Gastroesophageal sphincter (tissue), 4 donors: ENCODE data around the gene GPR22. TPM values are rescaled to one million over a fixed set of nuclear protein-coding genes. Genes with fewer than 3 reads are reported as not detected.

Experiments used
- ATAC-seq: fragments of 150-250 bp; one replicate; pipeline ENCODE4 v1.9.1; 2016; ENCODE audit warnings: mild to moderate bottlenecking, moderate library complexity
- H3K27ac ChIP-seq, 4 donors: fragments of 200-600 bp; sonication (generic) in 3 of 4; 1 replicate in 3 of 4; 2 replicates in 1 of 4; pipeline ENCODE4 v1.5.1; 2016 to 2019
- H3K27me3 ChIP-seq: fragments of 200-600 bp; sonication (generic); one replicate; pipeline ENCODE4 v1.5.1; 2019
- H3K36me3 ChIP-seq, 2 donors: fragments of 200-600 bp; sonication (generic); one replicate each; pipeline ENCODE4 v1.5.1; 2019; ENCODE audit warnings: control low read depth in 1 of 2
- H3K4me1 ChIP-seq, 3 donors: fragments of 200-600 bp; sonication (generic); 1 replicate in 2 of 3; 2 replicates in 1 of 3; pipeline ENCODE4 v1.5.1; 2016 to 2019; ENCODE audit warnings: control low read depth in 2 of 3
- H3K4me3 ChIP-seq, 2 donors: fragments of 200-600 bp; sonication (generic); one replicate each; pipeline ENCODE4 v1.5.1; 2019; ENCODE audit warnings: mild to moderate bottlenecking in 1 of 2, moderate library complexity in 1 of 2
- H3K9me3 ChIP-seq, 3 donors: fragments of 200-600 bp; sonication (generic); one replicate each; pipeline ENCODE4 v1.5.1; 2017 to 2019; ENCODE audit warnings: control low read depth in 2 of 3
- EP300 ChIP-seq: sonication (generic); formaldehyde crosslinking; IDR thresholded peaks from one replicate; pipeline ENCODE4 v1.6.1; 2017; ENCODE audit warnings: antibody characterized with exemption, mild to moderate bottlenecking
- POLR2A ChIP-seq, 2 donors: fragments of 450-650 bp; IDR thresholded peaks; one replicate each; pipeline ENCODE4 v1.6.1; 2017; ENCODE audit warnings: antibody characterized with exemption in 2 of 2, mild to moderate bottlenecking in 2 of 2, moderate library complexity in 1 of 2
- POLR2AphosphoS5 ChIP-seq: sonication (generic); formaldehyde crosslinking; IDR thresholded peaks from one replicate; pipeline ENCODE4 v1.6.1; 2017; ENCODE audit warnings: antibody characterized with exemption
- WGBS, 2 donors: methylation state at CpG; one replicate each; pipeline ENCODE4 v1.1.5; 2018; ENCODE audit warnings: low coverage in 1 of 2; 5-methylcytosine and 5-hydroxymethylcytosine counted together
- total RNA-seq, 4 donors: library from RNA; depleted of rRNA; stranded (reverse); fragments of >200 nt; gene quantifications; one replicate each; pipeline ENCODE4 v1.1.0, GENCODE V29; 2016
- TF ChIP-seq, protein P1 (sequence below), 4 experiments: fragments of 200-600 bp in 2 of 4; fragments of 450-650 bp in 2 of 4; sonication (generic) in 1 of 4; IDR thresholded peaks; one replicate each; pipeline ENCODE4 v1.5.1; 2017 to 2019; ENCODE audit warnings: antibody characterized with exemption in 4 of 4, mild to moderate bottlenecking in 2 of 4, moderate library complexity in 2 of 4

The GPR22 gene
- total RNA-seq, 4 donors from 2014 or later, result not detected

DNA sequence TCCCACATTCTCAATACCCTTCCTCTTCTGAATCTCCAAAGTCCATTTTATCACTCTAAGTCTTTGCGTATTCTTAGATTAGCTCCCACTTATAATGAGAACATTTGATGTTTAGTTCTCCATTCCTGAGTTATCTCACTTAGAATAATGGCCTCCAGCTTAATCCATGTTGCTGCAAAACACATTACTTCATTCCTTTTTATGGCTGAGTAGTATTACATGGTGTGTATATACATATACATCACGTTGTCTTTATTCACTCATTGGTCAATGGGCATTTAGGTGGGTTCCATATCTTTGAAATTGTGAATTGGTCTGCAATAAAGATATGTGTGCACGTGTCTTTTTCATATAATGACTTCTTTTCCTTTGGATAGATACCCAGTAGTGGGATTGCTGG lies 32.3 kb downstream of the GPR22 start:
- WGBS, 2 donors, result 83 to 89% methylated on average over 3 of the region's 3 CpGs
- H3K27me3 ChIP-seq, result no peaks in the 10 kb centered on the region
- no peak overlapping the region for H3K4me3 ChIP-seq
- H3K4me1 ChIP-seq, result peaks cover 0 to 3% (median 0%) of the 10 kb centered on the region in 3 donors
- H3K27ac ChIP-seq, result no peak overlapping the region
- no peak for ATAC-seq
- TF ChIP-seq POLR2A (IDR thresholded peaks at IDR 0.05) (no peak), POLR2AphosphoS5 (no peak), EP300 (no peak)
- TF ChIP-seq, protein P1, sequence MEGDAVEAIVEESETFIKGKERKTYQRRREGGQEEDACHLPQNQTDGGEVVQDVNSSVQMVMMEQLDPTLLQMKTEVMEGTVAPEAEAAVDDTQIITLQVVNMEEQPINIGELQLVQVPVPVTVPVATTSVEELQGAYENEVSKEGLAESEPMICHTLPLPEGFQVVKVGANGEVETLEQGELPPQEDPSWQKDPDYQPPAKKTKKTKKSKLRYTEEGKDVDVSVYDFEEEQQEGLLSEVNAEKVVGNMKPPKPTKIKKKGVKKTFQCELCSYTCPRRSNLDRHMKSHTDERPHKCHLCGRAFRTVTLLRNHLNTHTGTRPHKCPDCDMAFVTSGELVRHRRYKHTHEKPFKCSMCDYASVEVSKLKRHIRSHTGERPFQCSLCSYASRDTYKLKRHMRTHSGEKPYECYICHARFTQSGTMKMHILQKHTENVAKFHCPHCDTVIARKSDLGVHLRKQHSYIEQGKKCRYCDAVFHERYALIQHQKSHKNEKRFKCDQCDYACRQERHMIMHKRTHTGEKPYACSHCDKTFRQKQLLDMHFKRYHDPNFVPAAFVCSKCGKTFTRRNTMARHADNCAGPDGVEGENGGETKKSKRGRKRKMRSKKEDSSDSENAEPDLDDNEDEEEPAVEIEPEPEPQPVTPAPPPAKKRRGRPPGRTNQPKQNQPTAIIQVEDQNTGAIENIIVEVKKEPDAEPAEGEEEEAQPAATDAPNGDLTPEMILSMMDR (IDR thresholded peaks at IDR 0.05), result no peak
- peaks cover 0 to 8% of the 10 kb centered on the region in 2 donors for H3K36me3 ChIP-seq
- no peaks in the 10 kb centered on the region for H3K9me3 ChIP-seq

GRCh38 chr7:107502797-107503196 lies 32.9 kb downstream of the GPR22 start:
- Histone ChIP-seq H3K27me3 (no peaks in the 10 kb centered on the region), H3K27ac (no peak overlapping the region), H3K36me3 (peaks cover 0 to 8% of the 10 kb centered on the region in 2 donors), H3K4me1 (peaks cover 0 to 3% (median 0%) of the 10 kb centered on the region in 3 donors), H3K4me3 (no peak overlapping the region), H3K9me3 (no peaks in the 10 kb centered on the region)
- TF ChIP-seq EP300 (no peak), POLR2A (IDR thresholded peaks at IDR 0.05) (no peak), POLR2AphosphoS5 (no peak)
- TF ChIP-seq, protein P1 (IDR thresholded peaks at IDR 0.05), result no peak
- WGBS, 2 donors, result 91 to 100% methylated on average over 1 to 2 of the region's 2 CpGs
- ATAC-seq, result no peak

- ATAC-seq, result no peak
- no peaks in the 10 kb centered on the region for H3K9me3 ChIP-seq
- TF ChIP-seq POLR2A (IDR thresholded peaks at IDR 0.05) (no peak), POLR2AphosphoS5 (no peak), EP300 (no peak)
- TF ChIP-seq, protein P1 (IDR thresholded peaks at IDR 0.05), result no peak
- no peak overlapping the region for H3K4me3 ChIP-seq
- peaks cover 0 to 8% of the 10 kb centered on the region in 2 donors for H3K36me3 ChIP-seq
- no peak overlapping the region for H3K27ac ChIP-seq
- H3K27me3 ChIP-seq, result no peaks in the 10 kb centered on the region
- peaks cover 0 to 3% (median 0%) of the 10 kb centered on the region in 3 donors for H3K4me1 ChIP-seq
Observed at GRCh38 chr7:107503687-107504086, 33.8 kb downstream of the GPR22 start.

- no peak for TF ChIP-seq POLR2A (IDR thresholded peaks at IDR 0.05)
- TF ChIP-seq, protein P1 (IDR thresholded peaks at IDR 0.05), result no peak
- no peak for TF ChIP-seq EP300
- no peak for TF ChIP-seq POLR2AphosphoS5
- Histone ChIP-seq H3K4me1 (peaks cover 0 to 3% (median 0%) of the 10 kb centered on the region in 3 donors), H3K9me3 (no peaks in the 10 kb centered on the region), H3K27me3 (no peaks in the 10 kb centered on the region), H3K27ac (no peak overlapping the region), H3K4me3 (no peak overlapping the region), H3K36me3 (peaks cover 0 to 8% of the 10 kb centered on the region in 2 donors)
- 100% methylated on average over 1 of the region's 1 CpG; no CpG with 5 or more reads in 1 of the 2 donors for WGBS, 2 donors
- ATAC-seq, result no peak
Observed at GRCh38 chr7:107505362-107505761, 35.5 kb downstream of the GPR22 start.

DNA sequence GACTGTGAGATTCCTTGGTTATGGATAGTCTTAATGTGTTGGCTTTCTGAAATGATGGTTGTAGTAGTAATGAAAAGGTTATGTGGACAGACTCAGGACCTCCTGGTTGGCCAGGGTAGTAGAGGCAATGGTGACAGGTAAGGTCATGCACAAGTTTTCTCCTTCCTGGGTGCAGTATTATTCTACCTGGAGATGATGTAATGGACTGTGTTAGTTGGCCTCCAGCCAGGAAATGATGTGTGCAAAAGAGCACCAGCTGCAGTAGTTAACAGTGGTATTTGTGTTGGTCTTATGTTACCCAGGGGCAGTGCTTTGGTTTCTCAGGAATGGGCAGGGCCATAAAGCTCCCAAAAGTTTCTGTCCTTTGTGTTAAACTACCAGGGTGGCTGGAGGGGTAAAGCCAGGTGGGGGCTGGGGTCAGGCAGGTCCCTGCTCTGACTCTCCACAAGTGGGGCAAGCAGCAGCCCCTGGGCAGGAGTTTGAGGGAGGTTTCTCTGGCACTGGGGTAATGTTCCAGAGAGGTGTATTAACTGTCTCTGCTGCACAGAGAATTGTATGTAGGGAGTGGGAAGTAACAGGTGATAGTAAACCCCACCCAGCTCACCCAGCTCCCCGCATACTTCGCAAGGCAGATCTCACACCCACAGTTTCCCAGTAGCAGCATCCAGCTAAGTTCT lies 36.3 kb downstream of the GPR22 start:
- no CpG with 5 or more reads among the region's 2 CpGs for WGBS, 2 donors
- TF ChIP-seq POLR2AphosphoS5 (no peak), POLR2A (IDR thresholded peaks at IDR 0.05) (no peak), EP300 (no peak)
- TF ChIP-seq, protein P1 (IDR thresholded peaks at IDR 0.05), result no peak
- Histone ChIP-seq H3K27me3 (no peaks in the 10 kb centered on the region), H3K9me3 (no peaks in the 10 kb centered on the region), H3K36me3 (peaks cover 0 to 8% of the 10 kb centered on the region in 2 donors), H3K4me1 (no peaks in the 10 kb centered on the region), H3K4me3 (no peak overlapping the region), H3K27ac (no peak overlapping the region)
- ATAC-seq, result no peak
